22Rv1 (cell line): Measurements from ENCODE around the gene DNAJC15.

Source experiments
- CTCF ChIP-seq: fragments of 450-650 bp; IDR thresholded peaks from 2 replicates; pipeline ENCODE4 v1.5.1; 2017; ENCODE audit warnings: mild to moderate bottlenecking
- ZFX ChIP-seq: fragments of 450-650 bp; IDR thresholded peaks from 2 replicates; pipeline ENCODE4 v1.6.1; 2017; ENCODE audit warnings: antibody characterized with exemption, borderline replicate concordance

GRCh38 chr13:43080199-43080598 lies 56.8 kb downstream of the DNAJC15 start:
- TF ChIP-seq ZFX: no peak
- no peak for TF ChIP-seq CTCF
